ENCODE measurements around the gene B3GNT2.

B3GNT2 gene

DNA sequence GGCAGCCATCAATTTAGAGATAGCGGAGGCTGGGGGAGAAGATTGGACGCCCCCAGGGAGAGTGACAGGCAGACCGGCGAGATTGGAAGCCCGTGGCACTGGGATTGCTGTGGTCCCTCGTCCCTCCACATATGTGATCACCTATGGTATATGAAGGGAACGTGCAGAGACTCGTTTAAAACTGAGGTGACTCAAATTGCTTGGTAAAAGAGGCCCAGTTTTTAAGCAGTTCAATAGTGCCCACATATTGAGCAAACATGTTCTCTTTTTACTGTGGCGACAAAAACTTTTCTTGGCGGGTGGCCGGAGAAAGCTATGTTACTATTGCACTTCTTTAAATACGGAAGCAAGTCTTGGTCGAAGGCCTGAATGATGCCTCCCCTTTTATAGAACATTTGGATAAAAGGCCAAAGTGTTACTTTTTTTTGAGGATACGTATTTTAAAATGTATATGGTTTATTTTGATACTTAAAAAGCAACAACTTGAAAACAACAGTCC is 9.1 kb downstream of the B3GNT2 start:
- H3K4me3 ChIP-seq, result no peak overlapping the region
- H3K27me3 ChIP-seq (ENCODE audit: low read depth), result no peaks in the 10 kb centered on the region
- no peak for DNase-seq (ENCODE audit: low spot score in 2 of 2)
- no peaks in the 10 kb centered on the region; the same call in 1 of the 2 replicates for H3K4me1 ChIP-seq
- in situ Hi-C loops (cut with MboI; ENCODE audit: low sequenced_read_pairs), result no loop called here
- no peaks in the 10 kb centered on the region for H3K9me3 ChIP-seq
- H3K36me3 ChIP-seq (replicated peaks), result no peaks in the 10 kb centered on the region; the same call in 1 of the 2 replicates

DNA sequence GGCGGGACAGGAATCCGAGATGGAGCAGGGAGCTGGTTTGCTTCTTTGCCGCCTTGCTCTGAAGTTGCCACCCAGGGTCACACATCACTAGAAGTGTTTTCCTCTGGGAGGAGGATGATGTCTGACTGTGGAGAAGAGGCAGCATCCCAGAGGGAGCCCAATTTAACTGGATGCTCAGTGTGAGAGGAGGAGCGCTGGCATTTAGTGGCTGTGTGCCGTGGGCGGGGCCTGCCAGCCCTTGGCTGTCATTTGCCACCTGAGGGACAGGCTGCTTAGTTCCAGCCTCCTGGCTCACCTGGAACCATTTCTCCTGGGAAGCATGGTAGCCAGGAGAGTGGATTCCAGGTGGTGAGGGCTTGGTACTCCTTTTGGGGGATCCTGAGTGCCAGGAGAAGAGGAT is 9.6 kb downstream of the B3GNT2 start:
- H3K27me3 ChIP-seq (ENCODE audit: low read depth), result no peaks in the 10 kb centered on the region
- in situ Hi-C loops (cut with MboI; ENCODE audit: low sequenced_read_pairs), result no loop called here
- no peaks in the 10 kb centered on the region for H3K4me1 ChIP-seq
- H3K36me3 ChIP-seq (replicated peaks), result no peaks in the 10 kb centered on the region; the same call in 1 of the 2 replicates
- DNase-seq (ENCODE audit: low spot score in 2 of 2), result no peak
- H3K4me3 ChIP-seq, result no peak overlapping the region
- H3K9me3 ChIP-seq, result no peaks in the 10 kb centered on the region

DNA sequence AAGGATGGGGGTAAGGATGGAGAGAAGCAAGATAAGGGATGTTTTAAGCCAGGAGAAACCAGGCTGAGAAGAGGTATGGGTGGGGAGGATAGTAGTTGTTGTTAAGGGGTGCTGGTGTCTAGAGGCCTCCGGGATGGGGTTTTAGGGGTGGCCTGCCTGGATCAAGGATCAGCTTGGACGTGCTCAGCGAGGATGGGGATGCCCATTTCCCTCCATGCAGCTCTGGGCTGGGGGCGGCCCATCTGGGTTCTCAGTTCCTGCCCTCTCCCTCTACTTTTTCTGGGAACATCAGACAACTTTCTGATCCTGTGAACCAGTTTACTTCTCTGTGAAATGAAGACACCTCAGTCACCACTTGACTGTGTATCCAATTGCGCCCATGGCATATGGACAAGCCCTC is 10.1 kb downstream of the B3GNT2 start:
- Histone ChIP-seq H3K4me3 (no peak overlapping the region), H3K27me3 (ENCODE audit: low read depth) (no peaks in the 10 kb centered on the region), H3K9me3 (no peaks in the 10 kb centered on the region), H3K36me3 (replicated peaks) (no peaks in the 10 kb centered on the region; the same call in 1 of the 2 replicates), H3K4me1 (no peaks in the 10 kb centered on the region)
- no peak for DNase-seq (ENCODE audit: low spot score in 2 of 2)
- in situ Hi-C loops (cut with MboI; ENCODE audit: low sequenced_read_pairs), result no loop called here

DNA sequence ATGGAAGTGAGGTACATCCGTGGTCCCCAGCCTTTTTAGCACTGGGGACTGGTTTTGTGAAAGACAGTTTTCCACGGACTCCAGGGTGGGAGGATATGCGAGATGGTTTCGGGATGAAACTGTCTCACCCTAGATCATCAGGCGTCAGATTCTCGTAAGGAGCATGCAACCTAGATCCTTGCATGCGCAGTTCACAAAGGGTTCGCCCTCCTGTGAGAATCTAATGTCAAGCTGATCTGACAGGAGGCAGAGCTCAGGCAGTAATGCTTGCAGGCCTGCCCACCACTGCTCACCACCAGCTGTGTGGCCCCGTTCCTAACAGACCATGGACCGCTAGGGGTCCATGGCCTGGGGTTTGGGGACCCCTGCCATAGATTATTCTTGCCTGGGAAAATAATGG is 11.6 kb downstream of the B3GNT2 start:
- no peak overlapping the region for H3K4me3 ChIP-seq
- H3K36me3 ChIP-seq (replicated peaks), result no peaks in the 10 kb centered on the region; the same call in 1 of the 2 replicates
- H3K4me1 ChIP-seq, result no peaks in the 10 kb centered on the region
- H3K27me3 ChIP-seq (ENCODE audit: low read depth), result no peaks in the 10 kb centered on the region
- in situ Hi-C loops (cut with MboI; ENCODE audit: low sequenced_read_pairs), result no loop called here
- no peaks in the 10 kb centered on the region for H3K9me3 ChIP-seq
- DNase-seq (ENCODE audit: low spot score in 2 of 2), result no peak

- no peaks in the 10 kb centered on the region; the same call in 1 of the 2 replicates for H3K36me3 ChIP-seq (replicated peaks)
- in situ Hi-C loops (cut with MboI; ENCODE audit: low sequenced_read_pairs), result no loop called here
- DNase-seq (ENCODE audit: low spot score in 2 of 2), result no peak
Observed at GRCh38 chr2:62208074-62208757, 12.3 kb downstream of the B3GNT2 start.

GRCh38 chr2:62208758-62209114 is 12.8 kb downstream of the B3GNT2 start:
- DNase-seq (ENCODE audit: low spot score in 2 of 2), result no peak
- no peaks in the 10 kb centered on the region for H3K4me1 ChIP-seq
- H3K36me3 ChIP-seq (replicated peaks), result no peaks in the 10 kb centered on the region; the same call in 1 of the 2 replicates
- H3K9me3 ChIP-seq, result no peaks in the 10 kb centered on the region
- in situ Hi-C loops (cut with MboI; ENCODE audit: low sequenced_read_pairs), result no loop called here
- no peaks in the 10 kb centered on the region for H3K27me3 ChIP-seq (ENCODE audit: low read depth)
- no peak overlapping the region for H3K4me3 ChIP-seq

More at GRCh38 chr2:62208074-62208757, 12.3 kb downstream of the B3GNT2 start:
- Histone ChIP-seq H3K4me1 (no peaks in the 10 kb centered on the region), H3K27me3 (ENCODE audit: low read depth) (no peaks in the 10 kb centered on the region), H3K9me3 (no peaks in the 10 kb centered on the region), H3K4me3 (no peak overlapping the region)

DNA sequence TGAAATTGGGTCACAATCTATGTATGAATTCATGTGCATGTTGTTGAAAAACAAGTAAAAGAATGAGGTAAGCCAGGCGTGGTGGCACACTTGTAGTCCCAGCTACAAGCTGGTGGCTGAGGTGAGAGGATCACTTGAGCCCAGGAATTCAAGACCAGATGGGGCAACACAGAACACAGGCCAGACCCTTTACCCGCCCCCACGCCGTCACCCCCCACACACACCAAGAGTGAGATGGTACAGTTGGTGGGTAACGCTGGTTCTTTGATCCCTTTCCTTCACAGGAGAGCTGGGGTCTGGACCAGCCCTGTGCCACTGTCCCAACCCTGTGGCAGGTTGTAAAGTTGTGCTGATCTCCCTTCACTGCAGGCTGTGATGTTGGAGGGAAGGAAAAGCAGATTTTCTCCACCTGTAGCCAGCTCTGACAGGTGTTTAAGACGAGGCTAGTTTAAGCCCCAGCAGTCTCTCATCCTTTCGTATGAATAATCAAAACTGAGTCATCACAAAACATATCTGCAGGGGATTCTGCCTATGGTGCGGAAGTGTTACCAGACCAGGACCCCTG is 13.6 kb downstream of the B3GNT2 start:
- Histone ChIP-seq H3K27me3 (ENCODE audit: low read depth) (no peaks in the 10 kb centered on the region), H3K36me3 (replicated peaks) (no peaks in the 10 kb centered on the region; the same call in 1 of the 2 replicates), H3K4me3 (no peak overlapping the region), H3K9me3 (no peaks in the 10 kb centered on the region), H3K4me1 (no peaks in the 10 kb centered on the region)
- DNase-seq (ENCODE audit: low spot score in 2 of 2), result no peak
- in situ Hi-C loops (cut with MboI; ENCODE audit: low sequenced_read_pairs), result no loop called here

DNA sequence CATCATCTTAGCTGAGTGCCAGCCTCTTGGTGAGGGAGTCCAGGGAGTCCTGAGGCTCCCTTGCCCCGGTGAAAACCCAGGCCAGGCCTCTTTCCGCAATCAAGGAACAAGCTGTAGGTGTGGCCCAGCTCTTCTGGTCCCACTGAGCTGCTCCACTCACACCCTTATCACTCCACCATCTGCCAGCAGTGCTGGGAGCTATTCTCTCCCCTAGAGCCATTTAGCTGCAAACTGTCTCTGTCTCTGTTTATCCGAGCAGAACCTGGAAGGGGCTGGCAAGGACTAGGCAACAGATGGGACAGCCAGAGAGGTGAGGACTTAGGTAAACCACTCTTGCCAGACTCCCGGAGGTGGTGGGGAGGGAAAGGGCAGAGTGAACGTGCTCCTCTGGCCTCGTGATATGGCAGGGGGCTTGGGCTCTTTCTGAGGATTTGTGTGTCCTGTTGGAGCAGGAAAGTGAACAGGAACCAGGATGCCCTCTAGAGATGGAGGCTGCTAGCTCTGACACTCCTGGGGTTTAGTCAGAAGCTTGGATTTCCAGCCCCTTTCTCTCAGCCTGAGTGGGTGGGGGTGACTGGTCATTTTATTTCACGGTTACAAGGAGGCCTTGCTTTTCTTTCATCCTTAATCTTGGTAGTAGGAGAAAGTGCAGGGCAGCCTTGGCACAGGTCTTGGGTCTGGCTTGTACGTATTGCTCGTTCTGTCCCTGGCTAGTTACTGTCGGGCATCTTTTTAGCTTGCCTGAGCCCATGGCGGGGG is 19.6 kb downstream of the B3GNT2 start:
- Histone ChIP-seq H3K9me3 (no peaks in the 10 kb centered on the region), H3K27me3 (ENCODE audit: low read depth) (no peaks in the 10 kb centered on the region), H3K4me1 (no peaks in the 10 kb centered on the region), H3K4me3 (no peak overlapping the region), H3K36me3 (replicated peaks) (no peaks in the 10 kb centered on the region; the same call in 1 of the 2 replicates)
- no peak for DNase-seq (ENCODE audit: low spot score in 2 of 2)
- in situ Hi-C loops (cut with MboI; ENCODE audit: low sequenced_read_pairs), result no loop called here

GRCh38 chr2:62216113-62216512 is 20.2 kb downstream of the B3GNT2 start:
- DNase-seq (ENCODE audit: low spot score in 2 of 2), result no peak
- H3K27me3 ChIP-seq (ENCODE audit: low read depth), result no peaks in the 10 kb centered on the region
- no peaks in the 10 kb centered on the region for H3K9me3 ChIP-seq
- in situ Hi-C loops (cut with MboI; ENCODE audit: low sequenced_read_pairs), result no loop called here
- no peak overlapping the region for H3K4me3 ChIP-seq
- H3K4me1 ChIP-seq, result no peaks in the 10 kb centered on the region
- no peaks in the 10 kb centered on the region; the same call in 1 of the 2 replicates for H3K36me3 ChIP-seq (replicated peaks)

DNA sequence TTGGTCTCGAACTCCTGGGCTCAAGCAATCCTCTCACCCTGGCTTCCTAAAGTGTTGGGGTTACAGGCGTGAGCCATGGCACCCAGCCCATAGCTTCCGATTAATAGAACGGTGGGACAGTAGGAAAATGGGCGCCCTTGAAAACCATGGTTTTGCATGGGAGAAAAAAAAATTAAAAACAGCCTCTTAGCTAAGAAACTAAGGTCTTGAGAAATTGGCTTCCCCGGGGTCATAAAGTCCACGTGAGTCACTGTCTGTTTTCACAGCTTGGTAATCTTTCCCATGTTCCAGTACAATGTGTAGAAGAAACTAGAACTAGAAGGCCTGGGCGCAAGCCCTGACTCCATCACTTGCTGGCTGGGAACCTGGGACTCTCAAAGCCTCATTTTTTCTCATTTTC is 20.7 kb downstream of the B3GNT2 start:
- H3K4me3 ChIP-seq, result no peak overlapping the region
- no peaks in the 10 kb centered on the region for H3K9me3 ChIP-seq
- H3K27me3 ChIP-seq (ENCODE audit: low read depth), result no peaks in the 10 kb centered on the region
- DNase-seq (ENCODE audit: low spot score in 2 of 2), result no peak
- H3K4me1 ChIP-seq, result no peaks in the 10 kb centered on the region
- in situ Hi-C loops (cut with MboI; ENCODE audit: low sequenced_read_pairs), result no loop called here
- no peaks in the 10 kb centered on the region; the same call in 1 of the 2 replicates for H3K36me3 ChIP-seq (replicated peaks)

- H3K4me3 ChIP-seq, result no peak overlapping the region
- H3K36me3 ChIP-seq (replicated peaks), result no peaks in the 10 kb centered on the region; the same call in 1 of the 2 replicates
- in situ Hi-C loops (cut with MboI; ENCODE audit: low sequenced_read_pairs), result no loop called here
- no peaks in the 10 kb centered on the region for H3K9me3 ChIP-seq
- no peak for DNase-seq (ENCODE audit: low spot score in 2 of 2)
- no peaks in the 10 kb centered on the region for H3K4me1 ChIP-seq
- no peaks in the 10 kb centered on the region for H3K27me3 ChIP-seq (ENCODE audit: low read depth)
Observed at GRCh38 chr2:62217421-62217820, 21.5 kb downstream of the B3GNT2 start.

- Histone ChIP-seq H3K9me3 (no peaks in the 10 kb centered on the region), H3K36me3 (replicated peaks) (no peaks in the 10 kb centered on the region; the same call in 1 of the 2 replicates), H3K4me1 (no peaks in the 10 kb centered on the region), H3K4me3 (no peak overlapping the region), H3K27me3 (ENCODE audit: low read depth) (no peaks in the 10 kb centered on the region)
- in situ Hi-C loops (cut with MboI; ENCODE audit: low sequenced_read_pairs), result no loop called here
- no peak for DNase-seq (ENCODE audit: low spot score in 2 of 2)
Observed at GRCh38 chr2:62217970-62218369, 22.1 kb downstream of the B3GNT2 start.

DNA sequence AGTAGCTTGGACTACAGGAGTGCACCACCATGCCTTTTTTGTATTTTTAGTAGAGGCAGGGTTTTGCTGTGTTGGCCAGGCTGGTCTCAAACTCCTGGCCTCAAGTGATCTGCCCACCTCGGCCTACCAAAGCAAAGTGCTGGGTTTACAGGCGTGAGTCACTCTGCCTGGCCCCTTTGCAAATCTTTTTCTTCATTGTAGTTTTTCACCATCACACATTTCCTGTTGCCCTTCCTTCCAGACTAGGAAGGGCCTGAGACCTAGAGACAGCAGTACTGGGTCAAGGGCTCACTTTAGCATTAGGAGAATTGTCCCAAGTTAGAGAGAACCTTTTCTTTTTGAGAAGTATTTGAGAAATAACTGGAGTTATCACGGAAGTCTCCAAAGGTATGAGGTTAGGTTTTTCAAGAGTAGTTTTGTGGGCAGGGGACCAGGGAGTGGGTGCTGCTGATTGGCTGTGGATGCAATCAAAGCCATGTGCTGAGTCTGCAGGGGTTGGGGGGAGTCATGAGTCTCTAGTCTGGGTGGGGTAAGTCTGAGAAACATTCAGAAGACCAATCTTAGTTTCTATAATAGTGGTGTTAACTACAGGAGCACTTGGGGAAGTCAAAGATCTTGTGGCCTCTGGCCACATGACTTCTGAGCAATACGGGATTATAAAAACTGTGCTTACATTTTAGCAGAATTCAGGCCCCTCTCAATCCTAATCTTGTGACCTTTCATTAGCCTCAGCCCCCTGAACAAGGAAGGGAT is 23.7 kb downstream of the B3GNT2 start:
- DNase-seq (ENCODE audit: low spot score in 2 of 2), result no peak
- no peaks in the 10 kb centered on the region for H3K27me3 ChIP-seq (ENCODE audit: low read depth)
- no peak overlapping the region for H3K4me3 ChIP-seq
- 0 out of 2 replicates have a peak, but pooled peaks cover under 1% of the 10 kb centered on the region for H3K4me1 ChIP-seq
- in situ Hi-C loops (cut with MboI; ENCODE audit: low sequenced_read_pairs), result no loop called here
- H3K9me3 ChIP-seq, result no peaks in the 10 kb centered on the region
- no peaks in the 10 kb centered on the region; the same call in 1 of the 2 replicates for H3K36me3 ChIP-seq (replicated peaks)
